Astrocyte of the spinal cord (primary cell): ENCODE data around the gene ZNF627.
"Not testable (repeated sequence)": the region's sequence is repeated elsewhere in the genome, so short reads cannot be mapped to it uniquely, and the experiment has no call there.

Experiments used
- DNase-seq: peaks from one replicate; pipeline ENCODE4 v3.0.0; 2011; ENCODE audit warnings: low read depth, low spot score
- H3K4me3 ChIP-seq: 2 replicates; pipeline ENCODE4 v1.5.1; 2011; ENCODE audit warnings: low read depth, mild to moderate bottlenecking, low read length, moderate library complexity
- in situ Hi-C: cut with HindIII; loops from 2 replicates; pipeline ENCODE4 v1.10.0; 2017; ENCODE audit warnings: low sequenced_read_pairs
- TF ChIP-seq, protein P1 (sequence below): IDR thresholded peaks from 2 replicates; pipeline ENCODE4 v1.5.1; 2012; ENCODE audit warnings: low read depth, mild to moderate bottlenecking, low read length, inconsistent platforms

The ZNF627 gene

GRCh38 chr19:11633223-11633622, 35.9 kb downstream of the ZNF627 start:
- no peak for DNase-seq
- TF ChIP-seq, protein P1, sequence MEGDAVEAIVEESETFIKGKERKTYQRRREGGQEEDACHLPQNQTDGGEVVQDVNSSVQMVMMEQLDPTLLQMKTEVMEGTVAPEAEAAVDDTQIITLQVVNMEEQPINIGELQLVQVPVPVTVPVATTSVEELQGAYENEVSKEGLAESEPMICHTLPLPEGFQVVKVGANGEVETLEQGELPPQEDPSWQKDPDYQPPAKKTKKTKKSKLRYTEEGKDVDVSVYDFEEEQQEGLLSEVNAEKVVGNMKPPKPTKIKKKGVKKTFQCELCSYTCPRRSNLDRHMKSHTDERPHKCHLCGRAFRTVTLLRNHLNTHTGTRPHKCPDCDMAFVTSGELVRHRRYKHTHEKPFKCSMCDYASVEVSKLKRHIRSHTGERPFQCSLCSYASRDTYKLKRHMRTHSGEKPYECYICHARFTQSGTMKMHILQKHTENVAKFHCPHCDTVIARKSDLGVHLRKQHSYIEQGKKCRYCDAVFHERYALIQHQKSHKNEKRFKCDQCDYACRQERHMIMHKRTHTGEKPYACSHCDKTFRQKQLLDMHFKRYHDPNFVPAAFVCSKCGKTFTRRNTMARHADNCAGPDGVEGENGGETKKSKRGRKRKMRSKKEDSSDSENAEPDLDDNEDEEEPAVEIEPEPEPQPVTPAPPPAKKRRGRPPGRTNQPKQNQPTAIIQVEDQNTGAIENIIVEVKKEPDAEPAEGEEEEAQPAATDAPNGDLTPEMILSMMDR, result no peak
- in situ Hi-C loops, result no loop called here
- no peak overlapping the region for H3K4me3 ChIP-seq

GRCh38 chr19:11634018-11634662, 36.9 kb downstream of the ZNF627 start:
- not testable (repeated sequence) for DNase-seq

DNA sequence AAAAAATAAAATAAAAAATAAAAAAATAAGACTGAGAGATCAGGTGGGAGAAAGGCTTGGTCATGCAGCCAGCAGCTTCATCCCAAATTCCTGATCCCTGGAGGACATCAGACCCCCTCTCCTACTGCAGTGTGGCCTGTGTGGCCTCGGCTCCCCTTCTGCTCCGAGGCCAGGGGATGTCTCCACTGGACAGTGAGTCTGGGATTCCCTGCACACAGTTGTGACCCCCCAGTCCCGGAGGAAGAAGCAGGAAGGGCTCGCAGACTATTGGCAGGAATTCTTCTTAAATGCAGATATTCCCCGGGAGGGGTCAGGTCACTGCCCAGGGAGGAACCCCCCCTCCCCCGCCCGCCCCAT, 41.9 kb downstream of the ZNF627 start:
- in situ Hi-C loops, result no loop called here
- peak overlapping the region; percentile 77 for H3K4me3 ChIP-seq
- no peak for DNase-seq
- TF ChIP-seq, protein P1, result no peak

More at GRCh38 chr19:11634018-11634662, 36.9 kb downstream of the ZNF627 start:
- H3K4me3 ChIP-seq, in situ Hi-C loops: not testable (repeated sequence)

- in situ Hi-C loops, result no loop called here
- TF ChIP-seq, protein P1, result no peak
- H3K4me3 ChIP-seq, result peak overlapping the region; percentile 77
- peak; percentile 91 for DNase-seq
Measured at GRCh38 chr19:11639602-11640471, 42.6 kb downstream of the ZNF627 start.

GRCh38 chr19:11641244-11641643, 44.0 kb downstream of the ZNF627 start:
- no peak for DNase-seq
- H3K4me3 ChIP-seq, result no peak overlapping the region
- in situ Hi-C loops, result no loop called here
- TF ChIP-seq, protein P1, result no peak

- no peak for DNase-seq
- in situ Hi-C loops, result no loop called here
- TF ChIP-seq, protein P1, result no peak
- no peak overlapping the region for H3K4me3 ChIP-seq
Measured at GRCh38 chr19:11642902-11643301, 45.6 kb downstream of the ZNF627 start.

GRCh38 chr19:11649941-11650340, 52.7 kb downstream of the ZNF627 start:
- TF ChIP-seq, protein P1, result no peak
- in situ Hi-C loops, result no loop called here
- no peak for DNase-seq
- no peak overlapping the region for H3K4me3 ChIP-seq
